Trophoblast cell (in vitro differentiated cells and primary cell): ENCODE results near the gene CTSA.

Experiments used
- DNase-seq, 2 donors: peaks; one replicate each; pipeline ENCODE4 v3.0.0-alpha.2; 2016
- H2AFZ ChIP-seq: 2 replicates; pipeline ENCODE4 v1.6.1; 2013; ENCODE audit warnings: low read length, moderate library complexity, mild to moderate bottlenecking; ENCODE audit not compliant: insufficient read depth, poor library complexity
- H2AK5ac ChIP-seq: 2 replicates; pipeline ENCODE4 v1.6.1; 2013; ENCODE audit warnings: mild to moderate bottlenecking, low read length
- H2BK120ac ChIP-seq: 2 replicates; pipeline ENCODE4 v1.6.1; 2013; ENCODE audit warnings: low read length, mild to moderate bottlenecking, moderate library complexity; ENCODE audit not compliant: insufficient read depth, poor library complexity
- H2BK12ac ChIP-seq: 2 replicates; pipeline ENCODE4 v1.6.1; 2013; ENCODE audit warnings: mild to moderate bottlenecking, low read length, moderate library complexity
- H2BK5ac ChIP-seq: 2 replicates; pipeline ENCODE4 v1.6.1; 2013; ENCODE audit warnings: low read length, low read depth, moderate library complexity, mild to moderate bottlenecking; ENCODE audit not compliant: poor library complexity
- H3K14ac ChIP-seq: 2 replicates; pipeline ENCODE4 v1.6.1; 2013; ENCODE audit warnings: mild to moderate bottlenecking, low read length
- H3K18ac ChIP-seq: 2 replicates; pipeline ENCODE4 v1.6.1; 2013; ENCODE audit warnings: mild to moderate bottlenecking, low read length
- H3K23ac ChIP-seq: 2 replicates; pipeline ENCODE4 v1.6.1; 2013; ENCODE audit warnings: low read length
- H3K27ac ChIP-seq: 2 replicates; pipeline ENCODE4 v1.5.1; 2013; ENCODE audit warnings: low read depth, mild to moderate bottlenecking, inconsistent platforms, low read length, moderate library complexity
- H3K27me3 ChIP-seq: 2 replicates; pipeline ENCODE4 v1.6.1; 2013; ENCODE audit warnings: inconsistent platforms, mild to moderate bottlenecking, low read length, moderate library complexity; ENCODE audit not compliant: insufficient read depth
- H3K36me3 ChIP-seq, 2 experiments: 1 replicate in 1 of 2; 2 replicates in 1 of 2; pipeline ENCODE4 v1.6.1; 2013; ENCODE audit warnings: low read length in 2 of 2, mild to moderate bottlenecking in 2 of 2, moderate library complexity in 1 of 2; ENCODE audit not compliant: insufficient read depth in 2 of 2, control insufficient read depth in 1 of 2
- H3K4ac ChIP-seq: 2 replicates; pipeline ENCODE4 v1.6.1; 2013; ENCODE audit warnings: low read depth, mild to moderate bottlenecking, low read length, moderate library complexity
- H3K4me1 ChIP-seq, 2 experiments: 1 replicate in 1 of 2; 2 replicates in 1 of 2; pipeline ENCODE4 v1.6.1; 2013; ENCODE audit warnings: low read length in 2 of 2, mild to moderate bottlenecking in 2 of 2, moderate library complexity in 1 of 2; ENCODE audit not compliant: insufficient read depth in 2 of 2, control insufficient read depth in 1 of 2
- H3K4me2 ChIP-seq: 2 replicates; pipeline ENCODE4 v1.6.1; 2013; ENCODE audit warnings: inconsistent platforms, mild to moderate bottlenecking, low read length, moderate library complexity
- H3K4me3 ChIP-seq: 2 replicates; pipeline ENCODE4 v1.5.1; 2013; ENCODE audit warnings: mild to moderate bottlenecking, low read depth, low read length, inconsistent platforms
- H3K79me1 ChIP-seq: one replicate; pipeline ENCODE4 v1.6.1; 2013; ENCODE audit warnings: low read length
- H3K79me2 ChIP-seq: 2 replicates; pipeline ENCODE4 v1.6.1; 2013; ENCODE audit warnings: low read length, mild to moderate bottlenecking; ENCODE audit not compliant: control insufficient read depth, insufficient read depth, poor library complexity
- H3K9ac ChIP-seq: 2 replicates; pipeline ENCODE4 v1.6.1; 2013; ENCODE audit warnings: mild to moderate bottlenecking, low read length
- H3K9me3 ChIP-seq: 2 replicates; pipeline ENCODE4 v1.6.1; 2013; ENCODE audit warnings: low read depth, mild to moderate bottlenecking, control low read depth, inconsistent platforms, low read length; ENCODE audit not compliant: insufficient read depth
- H4K12ac ChIP-seq: 2 replicates; pipeline ENCODE4 v1.6.1; 2013; ENCODE audit warnings: low read depth, mild to moderate bottlenecking, low read length, moderate library complexity
- H4K8ac ChIP-seq: 2 replicates; pipeline ENCODE4 v1.6.1; 2013; ENCODE audit warnings: low read depth, mild to moderate bottlenecking, low read length, moderate library complexity
- H4K91ac ChIP-seq: one replicate; pipeline ENCODE4 v1.6.1; 2013; ENCODE audit warnings: low read depth, mild to moderate bottlenecking, low read length, moderate library complexity
- WGBS: extraction: QIAGEN DNeasy Blood & Tissue Kit; methylation state at CpG from one replicate; pipeline ENCODE4 v1.1.7; 2013; ENCODE audit warnings: missing lambda C conversion rate; ENCODE audit not compliant: insufficient read length, insufficient coverage; ENCODE audit errors: extremely low coverage; 5-methylcytosine and 5-hydroxymethylcytosine counted together

The CTSA gene

DNA sequence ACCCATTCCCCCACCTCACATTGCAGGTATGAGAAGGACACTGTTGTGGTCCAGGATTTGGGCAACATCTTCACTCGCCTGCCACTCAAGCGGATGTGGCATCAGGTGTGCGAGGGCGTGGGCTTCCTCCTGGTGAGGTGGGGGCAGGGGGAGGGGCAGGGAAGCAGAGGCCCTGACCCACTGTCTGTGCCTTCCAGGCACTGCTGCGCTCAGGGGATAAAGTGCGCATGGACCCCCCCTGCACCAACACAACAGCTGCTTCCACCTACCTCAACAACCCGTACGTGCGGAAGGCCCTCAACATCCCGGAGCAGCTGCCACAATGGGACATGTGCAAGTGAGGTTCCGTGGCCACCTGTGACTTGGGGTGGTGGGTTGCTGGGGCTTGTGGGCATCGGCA lies 3.7 kb downstream of the CTSA start:
- no peak overlapping the region for H3K23ac ChIP-seq
- no peak overlapping the region for H4K91ac ChIP-seq
- no peak overlapping the region for H4K8ac ChIP-seq
- peaks cover 4% of the 10 kb centered on the region for H3K79me2 ChIP-seq
- H4K12ac ChIP-seq, result no peak overlapping the region
- no peak overlapping the region for H3K4me3 ChIP-seq
- H3K9me3 ChIP-seq, result peaks cover 2% of the 10 kb centered on the region
- H3K4me1 ChIP-seq, result peaks cover 9 to 15% of the 10 kb centered on the region in 2 experiments
- H3K27ac ChIP-seq, result no peak overlapping the region
- H2AK5ac ChIP-seq, result no peak overlapping the region
- no peaks in the 10 kb centered on the region for H3K27me3 ChIP-seq
- no peak overlapping the region for H3K4ac ChIP-seq
- no peak overlapping the region for H3K18ac ChIP-seq
- no peak overlapping the region for H3K14ac ChIP-seq
- no CpG with 5 or more reads among the region's 12 CpGs for WGBS
- H3K9ac ChIP-seq, result no peak overlapping the region
- no peak overlapping the region for H2BK120ac ChIP-seq
- no peak overlapping the region for H3K4me2 ChIP-seq
- H2AFZ ChIP-seq, result no peak overlapping the region
- no peak overlapping the region for H2BK12ac ChIP-seq
- no peak overlapping the region for H2BK5ac ChIP-seq
- DNase-seq, result no peak
- H3K36me3 ChIP-seq, result peaks cover 28 to 47% of the 10 kb centered on the region in 2 experiments
- H3K79me1 ChIP-seq, result peaks cover 9% of the 10 kb centered on the region

DNA sequence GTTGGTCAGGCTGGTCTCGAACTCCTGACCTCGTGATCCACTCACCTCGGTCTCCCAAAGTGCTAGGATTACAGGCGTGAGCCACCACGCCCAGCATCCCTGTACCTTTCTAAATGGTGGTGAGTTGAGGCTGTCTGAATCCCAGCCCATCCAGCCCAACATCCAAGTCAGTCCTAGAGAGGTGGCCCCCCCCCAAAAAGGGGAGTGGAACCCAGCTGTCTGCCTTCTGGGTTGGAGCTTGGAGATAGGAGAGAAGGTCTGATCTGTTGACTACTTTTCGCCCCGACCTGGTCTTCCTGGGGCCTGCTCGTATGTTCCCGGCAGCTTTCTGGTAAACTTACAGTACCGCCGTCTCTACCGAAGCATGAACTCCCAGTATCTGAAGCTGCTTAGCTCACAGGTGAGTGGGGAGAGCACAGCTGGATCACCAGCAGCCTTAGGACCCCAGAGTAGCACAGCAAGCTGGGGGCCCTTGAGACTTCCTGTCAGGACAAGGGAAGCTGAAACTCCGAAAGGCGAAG lies 5.6 kb downstream of the CTSA start:
- Histone ChIP-seq H4K12ac (no peak overlapping the region), H3K36me3 (peaks cover 34 to 48% of the 10 kb centered on the region in 2 experiments), H3K14ac (no peak overlapping the region), H3K27ac (no peak overlapping the region), H3K4me3 (no peak overlapping the region), H4K8ac (no peak overlapping the region), H3K79me1 (no peaks in the 10 kb centered on the region), H2BK12ac (no peak overlapping the region), H3K9ac (no peak overlapping the region), H3K4me2 (no peak overlapping the region), H3K4me1 (peaks cover 6 to 7% of the 10 kb centered on the region in 2 experiments), H3K23ac (no peak overlapping the region), H3K79me2 (no peaks in the 10 kb centered on the region), H3K4ac (no peak overlapping the region), H3K18ac (no peak overlapping the region), H3K9me3 (peaks cover 2% of the 10 kb centered on the region), H2BK120ac (no peak overlapping the region), H3K27me3 (no peaks in the 10 kb centered on the region), H2BK5ac (no peak overlapping the region), H4K91ac (no peak overlapping the region), H2AFZ (no peak overlapping the region), H2AK5ac (no peak overlapping the region)
- no CpG with 5 or more reads among the region's 14 CpGs for WGBS
- no peak for DNase-seq

DNA sequence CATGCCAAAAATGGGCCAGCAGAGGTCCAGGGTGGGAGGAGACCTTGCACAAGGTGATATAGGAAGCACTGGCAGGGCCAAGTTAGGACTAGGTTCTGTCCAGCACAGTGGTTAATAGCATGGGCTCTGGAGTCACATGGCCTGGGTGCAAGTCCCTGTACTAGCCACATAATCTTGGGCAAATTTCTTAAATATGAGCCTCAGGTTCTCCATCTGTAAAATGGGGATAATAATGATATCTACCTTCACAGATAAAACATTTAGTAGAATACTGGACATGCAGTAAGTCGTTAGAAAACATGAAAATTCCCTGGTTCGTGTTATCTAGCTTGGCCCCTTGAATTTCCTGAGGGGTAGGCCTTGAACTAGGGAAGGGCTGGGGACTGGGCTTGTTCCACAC lies 6.2 kb downstream of the CTSA start:
- H3K4me3 ChIP-seq, result no peak overlapping the region
- H3K18ac ChIP-seq, result no peak overlapping the region
- H3K23ac ChIP-seq, result no peak overlapping the region
- no peak overlapping the region for H2BK120ac ChIP-seq
- DNase-seq, result no peak
- H2BK5ac ChIP-seq, result no peak overlapping the region
- H4K91ac ChIP-seq, result no peak overlapping the region
- H2AFZ ChIP-seq, result no peak overlapping the region
- no peaks in the 10 kb centered on the region for H3K27me3 ChIP-seq
- no peak overlapping the region for H3K27ac ChIP-seq
- no peak overlapping the region for H4K12ac ChIP-seq
- no CpG with 5 or more reads among the region's 2 CpGs for WGBS
- peaks cover 2% of the 10 kb centered on the region for H3K9me3 ChIP-seq
- H3K4ac ChIP-seq, result no peak overlapping the region
- no peak overlapping the region for H3K9ac ChIP-seq
- no peak overlapping the region for H3K14ac ChIP-seq
- no peaks in the 10 kb centered on the region for H3K79me2 ChIP-seq
- H3K79me1 ChIP-seq, result no peaks in the 10 kb centered on the region
- H3K4me2 ChIP-seq, result no peak overlapping the region
- H3K36me3 ChIP-seq, result peaks cover 34 to 52% of the 10 kb centered on the region in 2 experiments
- no peak overlapping the region for H2BK12ac ChIP-seq
- no peak overlapping the region for H4K8ac ChIP-seq
- peaks cover under 1 to 1% of the 10 kb centered on the region in 2 experiments for H3K4me1 ChIP-seq
- H2AK5ac ChIP-seq, result no peak overlapping the region

DNA sequence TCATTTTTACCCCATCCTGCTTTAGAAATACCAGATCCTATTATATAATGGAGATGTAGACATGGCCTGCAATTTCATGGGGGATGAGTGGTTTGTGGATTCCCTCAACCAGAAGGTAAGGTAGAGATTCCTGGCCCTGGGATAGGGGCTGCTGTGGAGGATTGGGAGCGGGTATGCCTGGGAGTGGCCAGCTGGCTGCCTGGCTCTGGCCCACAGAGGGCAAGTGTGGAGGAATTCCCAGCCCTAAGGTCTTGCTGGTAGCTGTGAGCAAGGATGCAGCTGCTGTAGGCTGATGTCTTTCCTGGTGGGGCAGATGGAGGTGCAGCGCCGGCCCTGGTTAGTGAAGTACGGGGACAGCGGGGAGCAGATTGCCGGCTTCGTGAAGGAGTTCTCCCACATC lies 6.6 kb downstream of the CTSA start:
- WGBS, result no CpG with 5 or more reads among the region's 7 CpGs
- Histone ChIP-seq H2BK12ac (no peak overlapping the region), H3K4me1 (no peaks in the 10 kb centered on the region), H3K79me2 (no peaks in the 10 kb centered on the region), H3K27ac (no peak overlapping the region), H3K36me3 (peaks cover 34 to 52% of the 10 kb centered on the region in 2 experiments), H3K18ac (no peak overlapping the region), H3K4me2 (no peak overlapping the region), H2BK5ac (no peak overlapping the region), H3K27me3 (no peaks in the 10 kb centered on the region), H4K91ac (no peak overlapping the region), H3K14ac (no peak overlapping the region), H2AFZ (no peak overlapping the region), H3K23ac (no peak overlapping the region), H3K9me3 (peaks cover 2% of the 10 kb centered on the region), H3K4ac (no peak overlapping the region), H3K4me3 (no peak overlapping the region), H4K8ac (no peak overlapping the region), H3K9ac (no peak overlapping the region), H2AK5ac (no peak overlapping the region), H2BK120ac (no peak overlapping the region), H4K12ac (no peak overlapping the region), H3K79me1 (no peaks in the 10 kb centered on the region)
- DNase-seq, result peak; percentile 32 to 38
